IPS DF 6.9 (cell line): ENCODE measurements around the gene LHX3.

Source experiments
- DNase-seq: peaks from one replicate; pipeline ENCODE4 v3.0.0-alpha.2; 2013; ENCODE audit warnings: low read depth, low spot score
- H3K27ac ChIP-seq: one replicate; pipeline ENCODE4 v1.5.1; 2013; ENCODE audit warnings: low read length, control low read depth
- H3K27me3 ChIP-seq: 2 replicates; pipeline ENCODE4 v1.6.1; 2013; ENCODE audit warnings: mild to moderate bottlenecking, low read length; ENCODE audit not compliant: control insufficient read depth, insufficient read depth
- H3K36me3 ChIP-seq: 2 replicates; pipeline ENCODE4 v1.6.1; 2013; ENCODE audit warnings: low read length; ENCODE audit not compliant: control insufficient read depth, insufficient read depth
- H3K4me1 ChIP-seq: 2 replicates; pipeline ENCODE4 v1.6.1; 2013; ENCODE audit warnings: low read length; ENCODE audit not compliant: control insufficient read depth, insufficient read depth
- H3K4me3 ChIP-seq: 2 replicates; pipeline ENCODE4 v1.5.1; 2013; ENCODE audit warnings: mild to moderate bottlenecking, low read length
- H3K9me3 ChIP-seq: 2 replicates; pipeline ENCODE4 v1.6.1; 2013; ENCODE audit warnings: low read length, inconsistent platforms; ENCODE audit not compliant: control insufficient read depth, insufficient read depth
- whole genome bisulfite sequencing: extraction: QIAGEN DNeasy Blood & Tissue Kit; methylation state at CpG from one replicate; pipeline ENCODE4 v1.1.7; 2013; ENCODE audit warnings: mixed read lengths, missing lambda C conversion rate; ENCODE audit not compliant: insufficient read length, insufficient coverage; 5-methylcytosine and 5-hydroxymethylcytosine counted together

Gene LHX3

GRCh38 chr9:136199391-136200288, 5.3 kb downstream of the LHX3 start:
- no peaks in the 10 kb centered on the region for H3K36me3 ChIP-seq

DNA sequence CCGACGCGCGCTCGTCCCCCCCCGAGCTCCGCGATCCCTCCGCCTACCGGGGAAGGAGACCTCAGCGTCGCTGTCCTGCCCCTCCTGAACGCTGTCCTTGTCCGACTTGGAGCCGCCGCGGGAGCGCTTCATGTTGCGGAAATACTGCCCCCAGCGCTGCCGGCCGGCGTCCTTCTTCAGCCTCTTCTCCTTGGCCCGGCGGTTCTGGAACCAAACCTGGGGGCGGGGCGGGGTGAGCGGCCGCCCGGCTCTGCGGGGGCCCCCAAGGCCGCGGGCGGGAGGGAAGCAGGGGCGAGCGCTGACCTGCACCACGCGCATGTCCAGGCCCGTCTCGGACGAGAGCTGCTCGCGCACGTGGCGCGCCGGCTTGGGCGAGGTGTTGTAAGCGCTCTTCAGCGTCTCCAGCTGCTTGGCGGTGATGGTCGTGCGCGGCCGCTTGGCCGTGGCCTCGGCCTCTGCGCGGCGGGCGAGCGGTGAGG, 6.3 kb downstream of the LHX3 start:
- no peak for DNase-seq
- Histone ChIP-seq H3K4me1 (peaks cover 12% of the 10 kb centered on the region), H3K4me3 (no peak overlapping the region; the same call in 1 of the 2 replicates), H3K27ac (no peak overlapping the region), H3K27me3 (peaks cover 91% of the 10 kb centered on the region), H3K36me3 (no peaks in the 10 kb centered on the region), H3K9me3 (no peaks in the 10 kb centered on the region)
- no CpG with 5 or more reads among the region's 62 CpGs for WGBS

More at GRCh38 chr9:136199391-136200288, 5.3 kb downstream of the LHX3 start:
- Histone ChIP-seq H3K27ac (no peak overlapping the region), H3K4me1 (peaks cover 12% of the 10 kb centered on the region), H3K27me3 (peaks cover 93% of the 10 kb centered on the region), H3K9me3 (no peaks in the 10 kb centered on the region), H3K4me3 (no peak overlapping the region)
- WGBS = no CpG with 5 or more reads among the region's 71 CpGs
- no peak for DNase-seq

GRCh38 chr9:136197930-136198604, 6.9 kb downstream of the LHX3 start:
- H3K27ac ChIP-seq = no peak overlapping the region
- no peak overlapping the region for H3K4me3 ChIP-seq
- peaks cover 90% of the 10 kb centered on the region for H3K27me3 ChIP-seq
- WGBS = no CpG with 5 or more reads among the region's 18 CpGs
- no peak for DNase-seq
- peaks cover 10% of the 10 kb centered on the region for H3K4me1 ChIP-seq
- no peaks in the 10 kb centered on the region for H3K36me3 ChIP-seq
- H3K9me3 ChIP-seq = no peaks in the 10 kb centered on the region

DNA sequence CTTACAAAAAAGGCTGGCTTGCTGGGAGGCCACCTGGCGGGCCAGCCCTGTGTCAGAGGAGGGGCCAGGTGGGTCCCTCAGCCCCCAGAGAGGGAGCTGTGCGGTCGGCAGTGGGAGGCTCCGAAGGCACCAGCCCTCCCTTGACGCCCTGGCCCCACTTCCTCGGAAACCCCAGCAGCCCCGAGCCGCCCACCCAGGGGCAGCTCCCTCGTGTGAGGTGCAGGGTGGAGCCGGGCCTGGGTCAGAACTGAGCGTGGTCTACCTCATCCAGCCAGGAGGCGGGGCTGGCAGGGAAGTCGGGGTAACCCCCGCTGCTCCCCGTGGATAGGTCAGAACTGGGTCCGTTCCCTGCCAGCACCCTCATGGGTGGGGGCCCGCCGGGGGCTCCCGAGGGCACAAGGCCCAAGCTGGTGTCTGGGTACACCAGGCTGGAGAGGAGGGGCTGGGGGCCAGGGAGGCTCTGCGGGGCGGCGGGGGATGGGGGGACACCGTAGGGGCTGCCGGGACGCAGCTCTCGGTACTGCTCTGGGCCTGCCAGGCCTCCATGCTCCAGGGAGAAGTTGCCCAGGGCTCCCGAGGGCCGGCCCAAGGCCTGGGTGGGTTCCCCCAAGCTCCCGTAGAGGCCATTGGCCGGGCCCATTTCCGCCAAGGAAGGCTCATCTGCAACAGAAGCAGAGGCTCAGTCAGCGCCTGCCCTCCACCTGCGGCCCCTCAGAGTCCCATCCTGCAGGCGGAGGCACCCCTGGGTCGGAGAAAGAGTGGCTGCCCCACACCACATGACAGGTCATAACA, 7.6 kb downstream of the LHX3 start:
- Histone ChIP-seq H3K4me3 (no peak overlapping the region), H3K9me3 (no peaks in the 10 kb centered on the region), H3K4me1 (peaks cover 10% of the 10 kb centered on the region), H3K27me3 (peaks cover 91% of the 10 kb centered on the region), H3K36me3 (no peaks in the 10 kb centered on the region), H3K27ac (no peak overlapping the region)
- no CpG with 5 or more reads among the region's 35 CpGs for WGBS
- DNase-seq = no peak

DNA sequence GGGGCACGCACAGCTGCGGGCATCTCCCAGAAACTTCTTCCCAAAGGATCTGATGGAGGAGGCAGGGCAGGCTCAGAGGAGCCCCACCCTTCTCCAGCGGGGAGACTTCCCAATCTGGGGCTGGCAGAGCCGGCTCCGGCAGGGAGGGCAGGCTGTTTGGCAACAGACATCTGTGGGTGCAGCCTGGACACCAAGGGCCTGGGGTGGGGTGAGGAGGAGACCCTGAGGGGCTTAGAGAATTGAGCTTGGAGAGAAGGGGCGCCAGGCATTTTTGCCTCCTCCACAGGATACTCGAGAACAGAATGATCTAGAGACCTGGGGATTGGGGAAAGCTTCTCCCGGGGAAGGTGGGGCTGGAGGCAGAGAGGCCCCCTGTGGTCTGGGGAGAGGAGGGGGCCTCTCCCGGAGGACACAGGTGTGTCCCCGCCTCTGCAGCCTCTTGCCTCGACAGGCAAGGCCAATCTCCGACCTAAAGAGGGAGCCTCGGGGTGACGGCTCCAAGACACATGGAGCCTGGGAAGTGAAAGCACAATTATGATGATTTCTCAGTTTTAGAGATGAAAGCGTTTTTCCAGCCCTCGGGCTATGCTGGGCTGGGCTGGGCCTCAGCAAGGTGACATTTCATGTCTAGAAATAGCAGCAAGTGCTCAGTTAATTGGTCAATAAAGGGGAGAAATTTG, 8.4 kb downstream of the LHX3 start:
- Histone ChIP-seq H3K36me3 (no peaks in the 10 kb centered on the region), H3K27me3 (peaks cover 91% of the 10 kb centered on the region), H3K27ac (no peak overlapping the region), H3K9me3 (no peaks in the 10 kb centered on the region), H3K4me1 (peaks cover 10% of the 10 kb centered on the region), H3K4me3 (no peak overlapping the region)
- no CpG with 5 or more reads among the region's 16 CpGs for WGBS
- no peak for DNase-seq

DNA sequence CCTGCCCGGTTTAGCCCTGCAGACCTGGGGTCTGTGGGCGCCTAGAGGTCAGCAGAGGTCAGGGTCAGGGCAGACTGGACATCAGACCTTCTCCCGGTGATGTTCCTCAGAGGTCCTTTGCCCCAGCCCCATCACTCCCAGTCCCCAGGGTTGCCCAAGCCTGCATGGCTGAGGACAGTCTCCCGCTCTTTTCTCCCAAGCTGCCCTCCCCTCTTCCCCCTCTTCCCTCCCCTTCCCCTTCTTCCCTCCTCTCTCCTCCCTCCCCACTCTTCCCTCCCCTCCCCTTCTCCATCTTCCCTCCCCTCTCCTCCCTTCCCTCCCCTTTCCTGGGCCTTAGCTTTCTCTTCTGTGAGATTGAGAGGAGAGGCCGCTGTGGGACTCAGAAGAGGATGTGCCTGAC, 10.4 kb downstream of the LHX3 start:
- Histone ChIP-seq H3K36me3 (no peaks in the 10 kb centered on the region), H3K27ac (no peak overlapping the region), H3K4me3 (no peak overlapping the region), H3K9me3 (no peaks in the 10 kb centered on the region), H3K27me3 (peaks cover 78% of the 10 kb centered on the region), H3K4me1 (peaks cover 10% of the 10 kb centered on the region)
- whole genome bisulfite sequencing = no CpG with 5 or more reads among the region's 5 CpGs
- DNase-seq = no peak

- no peak for DNase-seq
- H3K36me3 ChIP-seq = no peaks in the 10 kb centered on the region
- peak overlapping the region; percentile 11; the same call in 1 of the 2 replicates for H3K4me3 ChIP-seq
- no peaks in the 10 kb centered on the region for H3K9me3 ChIP-seq
- H3K27me3 ChIP-seq = peaks cover 73% of the 10 kb centered on the region
- no peak overlapping the region for H3K27ac ChIP-seq
- H3K4me1 ChIP-seq = peaks cover 10% of the 10 kb centered on the region
- WGBS = no CpG with 5 or more reads among the region's 45 CpGs
These were observed 11.0 kb downstream of the LHX3 start for GRCh38 chr9:136193891-136194279.

DNA sequence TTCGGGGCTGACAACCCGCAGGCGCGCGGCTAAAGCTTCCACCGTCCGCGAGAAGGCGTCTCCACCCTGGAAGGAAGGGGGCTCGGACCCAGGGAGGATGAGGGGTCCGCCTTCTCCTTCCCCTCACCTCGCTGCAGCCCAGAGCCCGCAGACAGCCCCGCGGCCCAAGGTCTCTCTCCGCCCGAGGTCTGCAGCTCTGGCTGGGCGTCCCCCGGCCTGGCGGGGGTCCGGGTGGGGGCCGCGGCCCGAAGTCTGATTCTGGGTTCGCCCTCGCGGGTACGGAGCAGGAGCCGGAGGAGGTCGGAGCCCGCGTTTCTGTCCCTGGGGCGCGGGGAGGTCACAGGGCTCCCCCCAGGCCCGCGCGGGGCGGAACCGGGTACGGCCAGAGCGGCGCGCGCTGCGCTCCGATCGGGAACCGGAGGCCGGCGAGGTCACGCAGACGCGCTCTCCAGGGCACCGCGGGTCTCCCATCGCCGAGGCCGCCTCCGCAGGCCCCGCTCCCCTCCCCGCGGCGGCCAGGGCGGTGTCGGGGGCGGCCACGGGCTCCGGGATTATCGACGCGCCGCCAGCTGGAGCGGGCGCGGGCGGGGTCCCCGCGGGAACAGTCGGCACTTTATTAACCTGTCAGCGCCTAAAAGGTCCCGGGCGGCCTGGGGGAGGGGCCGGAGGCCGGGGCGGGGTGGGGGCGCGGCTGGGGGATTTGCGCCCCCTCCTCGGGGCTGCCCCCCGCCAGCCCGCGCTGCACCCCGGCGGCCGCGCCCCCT, 11.6 kb downstream of the LHX3 start:
- no peaks in the 10 kb centered on the region for H3K9me3 ChIP-seq
- peaks cover 67% of the 10 kb centered on the region for H3K27me3 ChIP-seq
- peaks cover 8% of the 10 kb centered on the region for H3K4me1 ChIP-seq
- WGBS = no CpG with 5 or more reads among the region's 96 CpGs
- H3K4me3 ChIP-seq = peak overlapping the region; percentile 15; the same call in 1 of the 2 replicates
- H3K27ac ChIP-seq = no peak overlapping the region
- no peak for DNase-seq
- H3K36me3 ChIP-seq = no peaks in the 10 kb centered on the region

DNA sequence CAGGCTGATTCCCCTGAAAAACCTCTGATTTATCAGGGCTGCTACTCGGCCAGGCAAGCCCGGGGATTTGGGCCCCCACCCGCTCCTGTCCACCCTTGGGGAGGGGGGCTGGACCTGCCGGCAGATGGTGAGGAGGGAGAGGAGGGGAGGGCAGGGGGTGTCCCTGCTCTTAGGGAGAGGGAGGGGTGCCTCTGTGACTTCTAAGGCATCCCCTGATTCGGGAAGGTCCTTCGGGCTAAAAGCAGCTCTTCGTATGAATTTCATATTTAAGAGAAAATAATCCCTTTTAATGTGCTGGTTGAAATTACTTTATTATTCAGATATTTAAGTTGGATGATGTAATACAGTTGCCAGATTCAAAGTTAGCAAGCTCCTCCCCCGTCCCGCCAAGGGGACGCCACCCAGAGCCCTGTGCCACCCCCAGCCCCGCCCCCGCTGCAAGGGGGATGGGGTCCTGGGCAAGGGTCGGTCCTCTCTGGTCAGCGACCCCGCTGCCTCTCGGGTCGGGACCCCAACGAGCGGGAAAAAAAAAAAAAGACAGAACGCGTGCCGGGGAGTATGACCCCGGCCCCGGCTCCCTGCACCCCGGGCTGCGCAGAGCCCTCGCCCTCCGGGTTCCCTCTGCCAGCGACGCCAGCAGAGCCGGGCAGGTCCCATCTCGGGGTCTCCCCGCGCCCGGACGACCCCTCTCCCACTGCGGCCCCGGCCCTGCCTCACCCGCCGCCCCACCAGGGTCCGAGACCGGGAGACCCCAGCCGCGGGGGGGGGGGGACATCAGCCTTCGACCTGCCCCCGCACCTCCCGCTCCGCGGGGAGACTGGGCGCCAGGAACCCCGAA, 12.4 kb downstream of the LHX3 start:
- WGBS = no CpG with 5 or more reads among the region's 51 CpGs
- DNase-seq = no peak
- H3K27me3 ChIP-seq = peaks cover 59% of the 10 kb centered on the region

More for the DNA sequence above, 12.4 kb downstream of the LHX3 start:
- H3K9me3 ChIP-seq = no peaks in the 10 kb centered on the region
- H3K36me3 ChIP-seq = no peaks in the 10 kb centered on the region
- no peak overlapping the region for H3K27ac ChIP-seq
- no peak overlapping the region; the same call in 1 of the 2 replicates for H3K4me3 ChIP-seq
- H3K4me1 ChIP-seq = peaks cover 8% of the 10 kb centered on the region
